ENCODE data around the gene KCNN1.
A peak's percentile ranks its signal among the peaks of the same experiment; 100 is the strongest.
"Not testable (repeated sequence)": the region's sequence is repeated elsewhere in the genome, so short reads cannot be mapped to it uniquely, and the experiment has no call there.

KCNN1 gene

DNA sequence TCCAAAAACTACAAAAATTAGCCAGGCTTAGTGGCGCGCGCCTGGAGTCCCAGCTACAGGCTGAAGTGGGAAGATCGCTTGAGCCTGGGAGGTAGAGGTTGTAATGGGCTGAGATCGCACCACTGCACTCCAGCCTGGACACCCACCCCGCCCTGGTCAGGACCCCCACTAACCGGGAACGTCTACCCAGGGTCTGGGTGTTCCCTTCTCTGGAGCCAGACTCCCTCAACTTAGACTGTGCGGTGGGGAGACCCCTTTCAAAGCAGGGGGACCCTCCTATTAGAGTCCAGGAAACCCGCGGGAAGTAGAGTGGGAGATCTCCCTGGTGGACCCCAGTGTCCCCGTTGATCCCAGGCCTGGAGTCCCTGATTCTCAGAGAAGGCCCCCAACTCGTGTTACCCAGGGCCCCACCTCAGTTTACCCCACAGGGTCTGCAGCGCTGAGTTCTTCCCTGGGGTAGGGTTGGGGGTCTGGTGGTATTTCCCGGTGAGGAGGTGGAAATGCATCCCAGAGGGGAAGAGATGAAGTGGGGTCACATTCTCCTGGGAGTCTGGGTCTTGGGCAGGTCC is 35.0 kb downstream of the KCNN1 start:
- DNase-seq, result no peak

DNA sequence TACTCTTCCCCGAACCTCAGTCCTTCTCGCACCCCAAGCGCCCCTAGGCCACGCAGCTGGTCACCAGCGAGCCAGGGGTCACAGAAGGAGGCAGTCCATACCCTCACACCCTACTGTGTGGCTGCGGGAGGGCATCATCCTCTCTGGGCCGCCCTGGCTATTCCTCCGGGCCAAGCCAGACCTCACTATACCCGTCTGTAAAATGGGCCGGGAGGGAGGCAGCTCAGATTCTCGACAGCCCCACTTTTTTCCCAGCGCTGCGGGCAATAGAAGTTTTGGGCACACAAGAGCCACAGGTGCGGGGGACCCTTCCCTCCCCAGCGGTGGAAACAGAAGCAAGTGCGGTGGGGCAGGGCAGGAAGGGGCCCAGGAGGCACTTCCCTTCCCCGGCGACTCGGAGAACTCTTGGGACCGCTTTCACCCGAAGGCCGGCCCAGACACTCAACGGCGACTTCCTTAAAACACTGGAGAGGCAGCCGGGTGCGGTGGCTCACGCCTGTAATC is 35.5 kb downstream of the KCNN1 start:
- no peak for DNase-seq

DNA sequence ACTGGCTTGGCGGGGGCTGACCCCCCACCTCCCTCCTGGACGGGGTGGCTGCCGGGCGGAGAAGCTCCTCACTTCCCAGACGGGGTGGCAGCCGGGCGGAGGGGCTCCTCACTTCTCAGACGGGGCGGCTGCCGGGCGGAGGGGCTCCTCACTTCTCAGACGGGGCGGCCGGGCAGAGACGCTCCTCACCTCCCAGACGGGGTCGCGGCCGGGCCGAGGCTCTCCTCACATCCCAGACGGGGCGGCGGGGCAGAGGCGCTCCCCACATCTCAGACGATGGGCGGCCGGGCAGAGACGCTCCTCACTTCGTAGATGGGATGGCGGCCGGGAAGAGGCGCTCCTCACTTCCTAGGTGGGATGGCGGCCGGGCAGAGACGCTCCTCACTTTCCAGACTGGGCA is 38.8 kb downstream of the KCNN1 start:
- DNase-seq, result not testable (repeated sequence)

DNA sequence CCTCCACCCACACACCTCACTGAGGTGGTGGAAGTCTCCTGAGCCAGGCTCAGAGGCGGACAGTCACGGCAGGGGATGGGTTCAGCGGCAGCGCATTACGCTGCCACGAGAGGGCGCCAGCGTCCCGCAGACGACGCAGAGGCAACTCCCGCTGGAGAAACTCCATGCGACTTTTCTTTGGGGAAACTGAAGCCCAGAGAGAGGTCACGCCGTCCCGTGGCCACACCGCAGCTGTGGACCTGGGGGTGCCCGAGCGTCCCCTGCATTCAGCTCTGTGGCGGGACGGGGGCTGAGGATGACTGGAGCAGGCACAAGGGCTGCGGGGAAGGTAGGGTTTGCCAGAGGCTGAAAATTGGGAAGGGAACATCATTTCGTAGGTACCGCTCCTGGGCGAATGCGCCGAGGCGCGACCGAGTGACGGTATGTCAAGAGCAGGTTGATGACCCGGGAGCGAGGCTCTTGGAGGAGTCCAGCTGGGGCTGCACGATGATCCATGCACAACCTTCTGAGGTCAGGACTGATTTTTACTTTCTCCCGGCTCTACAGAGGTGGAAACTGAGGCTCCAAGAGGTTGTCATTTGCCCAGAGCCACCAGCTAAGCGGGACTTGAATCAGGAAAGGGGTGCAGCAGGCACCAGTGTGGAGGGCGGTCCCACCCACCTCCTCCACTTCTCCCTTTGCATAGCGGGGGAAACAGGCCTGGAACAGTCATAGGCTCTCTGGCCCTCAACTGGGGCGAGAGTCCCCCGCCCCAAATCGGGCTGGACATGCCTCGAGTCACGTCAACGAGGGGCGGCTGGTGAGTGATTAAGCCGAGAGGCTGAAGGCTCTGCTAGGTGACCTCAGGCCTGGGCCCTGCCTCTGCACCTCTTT is 40.4 kb downstream of the KCNN1 start:
- DNase-seq, result peak; percentile 82

DNA sequence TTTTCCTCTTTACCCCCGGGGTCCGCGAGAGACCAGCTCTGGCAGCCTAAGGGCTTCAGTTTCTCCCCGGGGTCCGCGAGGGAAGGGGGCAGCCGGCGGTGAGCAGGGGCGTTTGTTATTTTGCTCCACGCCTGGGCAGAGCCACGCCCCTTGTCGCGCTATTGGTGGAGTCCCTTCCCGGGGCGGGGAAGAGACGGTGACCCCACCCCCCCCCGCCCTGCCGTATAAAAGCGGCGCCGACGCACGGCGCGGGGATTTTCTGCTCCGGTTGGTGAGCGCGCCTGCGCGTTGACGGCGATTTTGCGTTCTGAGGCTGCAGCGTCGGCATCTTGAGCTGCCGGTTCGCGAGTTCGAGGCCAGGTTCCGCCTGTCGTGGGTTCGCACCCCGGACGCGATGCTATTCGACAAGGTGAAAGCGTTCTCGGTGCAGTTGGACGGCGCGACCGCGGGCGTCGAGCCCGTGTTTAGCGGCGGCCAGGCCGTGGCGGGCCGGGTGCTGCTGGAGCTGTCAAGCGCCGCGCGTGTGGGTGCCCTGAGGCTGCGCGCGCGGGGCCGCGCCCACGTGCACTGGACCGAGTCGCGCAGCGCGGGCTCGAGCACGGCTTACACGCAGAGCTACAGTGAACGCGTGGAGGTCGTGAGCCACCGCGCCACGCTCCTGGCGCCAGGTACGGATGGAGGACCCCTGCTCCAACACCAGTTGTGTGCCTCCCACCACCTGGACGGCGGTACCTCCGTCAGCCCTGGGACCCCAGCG is 41.2 kb downstream of the KCNN1 start, which contains the start of gene ARRDC2:
ARRDC2 (plus strand) TSS at position 254 of the 757 bp plus-strand sequence; CDS start at position 395, 141 bp downstream.
- peak; percentile 87 for DNase-seq

DNA sequence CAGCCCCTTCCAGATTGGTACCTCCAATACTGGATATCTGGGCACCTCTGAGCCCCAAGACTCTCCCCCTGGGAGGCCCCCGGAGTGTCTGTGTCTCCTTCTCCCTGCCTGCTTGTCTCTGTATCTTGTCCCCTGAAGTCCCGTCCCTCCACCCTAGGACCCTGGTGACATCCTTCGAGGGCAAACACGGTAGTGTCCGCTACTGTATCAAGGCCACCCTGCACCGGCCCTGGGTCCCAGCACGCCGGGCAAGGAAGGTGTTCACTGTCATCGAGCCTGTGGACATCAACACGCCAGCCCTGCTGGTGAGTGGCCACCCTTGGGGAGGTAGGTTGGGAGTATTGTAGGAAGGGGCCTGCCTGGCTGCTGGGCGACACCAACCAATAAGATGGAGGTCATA is 41.9 kb downstream of the KCNN1 start:
- no peak for DNase-seq

DNA sequence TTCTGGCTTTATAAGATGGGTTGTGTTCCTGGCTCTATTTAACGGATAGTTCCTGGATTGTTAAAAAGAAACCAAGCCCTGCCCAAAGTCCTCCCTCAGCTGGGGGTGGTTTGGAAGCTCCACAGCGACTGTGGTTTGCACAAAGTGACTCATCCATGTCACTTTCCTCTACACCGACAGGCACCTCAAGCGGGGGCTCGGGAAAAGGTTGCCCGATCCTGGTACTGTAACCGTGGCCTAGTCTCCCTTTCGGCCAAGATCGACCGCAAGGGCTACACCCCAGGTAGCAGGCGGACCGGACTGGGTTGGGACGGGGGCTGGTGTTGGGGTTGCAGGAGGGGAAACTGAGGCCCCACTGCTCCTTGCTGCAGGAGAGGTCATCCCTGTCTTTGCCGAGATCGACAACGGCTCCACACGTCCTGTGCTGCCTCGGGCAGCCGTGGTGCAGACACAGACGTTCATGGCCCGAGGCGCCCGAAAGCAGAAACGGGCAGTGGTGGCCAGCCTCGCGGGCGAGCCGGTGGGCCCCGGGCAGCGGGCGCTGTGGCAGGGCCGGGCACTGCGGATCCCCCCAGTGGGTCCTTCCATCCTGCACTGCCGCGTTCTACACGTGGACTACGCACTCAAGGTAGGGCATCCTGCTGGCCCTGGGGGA is 42.6 kb downstream of the KCNN1 start:
- DNase-seq, result peak; percentile 43

DNA sequence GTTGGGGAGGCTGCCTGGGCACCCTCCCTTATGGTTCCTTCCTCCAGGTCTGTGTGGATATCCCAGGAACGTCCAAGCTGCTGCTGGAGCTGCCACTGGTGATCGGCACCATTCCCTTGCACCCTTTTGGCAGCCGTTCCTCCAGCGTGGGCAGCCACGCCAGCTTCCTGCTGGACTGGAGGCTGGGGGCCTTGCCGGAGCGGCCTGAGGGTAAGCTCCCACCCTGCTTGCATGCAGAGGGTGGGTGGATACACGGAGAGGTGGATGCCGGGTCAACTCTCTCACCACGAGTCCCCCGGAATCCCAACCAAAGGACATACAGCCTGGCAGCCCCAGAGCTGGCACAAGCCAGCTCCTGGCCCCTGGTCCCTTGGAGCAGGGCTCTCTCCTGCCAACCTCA is 43.2 kb downstream of the KCNN1 start:
- DNase-seq, result no peak

DNA sequence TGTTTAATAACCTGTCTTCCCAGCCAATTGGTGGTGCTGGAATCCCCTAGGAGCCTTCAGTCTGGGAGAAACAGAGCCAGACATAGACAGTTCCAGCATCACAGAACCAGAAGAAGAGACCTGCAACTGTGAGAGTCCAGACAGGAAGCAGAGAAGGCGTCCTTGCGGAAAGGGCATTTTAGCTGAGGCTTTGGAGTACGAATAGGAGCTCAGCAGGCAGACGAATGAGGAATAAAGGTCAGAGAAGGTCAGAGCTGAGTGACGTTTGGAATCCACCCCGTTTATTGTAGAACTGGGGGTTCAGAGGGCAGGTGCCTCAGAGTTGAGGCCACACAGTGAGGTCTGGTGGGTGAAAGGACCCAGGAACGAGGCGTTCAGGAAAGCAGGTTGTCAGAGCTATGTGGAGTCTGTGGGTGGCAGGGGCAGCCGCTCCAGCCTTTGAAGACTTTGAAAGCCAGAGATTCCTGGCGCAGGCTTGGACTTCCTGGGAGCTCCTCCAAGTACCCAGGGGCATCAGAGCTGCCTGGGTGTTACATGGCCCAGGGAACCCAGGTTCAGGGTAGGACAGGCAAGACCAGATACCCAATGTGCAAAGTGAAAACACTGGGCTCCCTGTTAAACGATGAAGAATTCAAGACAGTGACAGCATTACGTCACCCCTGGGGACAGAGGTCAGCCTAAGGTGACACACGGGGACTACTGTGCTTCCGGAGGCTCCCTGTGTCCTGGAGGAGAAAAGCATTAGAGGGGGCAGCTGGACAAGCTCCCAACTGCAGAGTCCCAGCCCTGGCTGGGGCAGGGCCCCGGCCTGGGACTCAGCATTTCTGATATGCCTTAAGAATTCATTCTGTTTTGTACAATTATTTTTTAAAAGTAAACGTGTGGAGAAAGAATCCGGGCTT is 46.6 kb downstream of the KCNN1 start:
- no peak for DNase-seq

DNA sequence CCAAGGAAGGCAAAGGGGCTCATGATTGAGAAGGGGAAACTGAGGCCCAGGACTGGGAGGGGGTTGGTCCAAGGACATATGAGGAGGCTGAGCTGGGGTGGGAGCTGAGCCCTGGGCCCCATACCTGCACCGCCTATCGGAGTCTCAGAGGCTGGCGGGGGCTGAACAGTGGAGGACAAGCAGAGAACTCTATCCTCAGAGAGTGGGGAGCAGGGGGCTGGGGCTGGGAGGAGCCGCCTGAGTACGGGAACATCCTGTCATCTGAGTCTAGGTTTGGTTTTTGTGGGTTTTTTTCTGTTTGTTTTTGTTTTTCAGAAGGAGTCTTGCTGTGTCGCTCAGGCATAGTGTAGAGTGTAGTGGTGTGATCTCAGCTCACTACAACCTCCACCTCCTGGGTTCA is 47.3 kb downstream of the KCNN1 start:
- DNase-seq, result peak; percentile 48

DNA sequence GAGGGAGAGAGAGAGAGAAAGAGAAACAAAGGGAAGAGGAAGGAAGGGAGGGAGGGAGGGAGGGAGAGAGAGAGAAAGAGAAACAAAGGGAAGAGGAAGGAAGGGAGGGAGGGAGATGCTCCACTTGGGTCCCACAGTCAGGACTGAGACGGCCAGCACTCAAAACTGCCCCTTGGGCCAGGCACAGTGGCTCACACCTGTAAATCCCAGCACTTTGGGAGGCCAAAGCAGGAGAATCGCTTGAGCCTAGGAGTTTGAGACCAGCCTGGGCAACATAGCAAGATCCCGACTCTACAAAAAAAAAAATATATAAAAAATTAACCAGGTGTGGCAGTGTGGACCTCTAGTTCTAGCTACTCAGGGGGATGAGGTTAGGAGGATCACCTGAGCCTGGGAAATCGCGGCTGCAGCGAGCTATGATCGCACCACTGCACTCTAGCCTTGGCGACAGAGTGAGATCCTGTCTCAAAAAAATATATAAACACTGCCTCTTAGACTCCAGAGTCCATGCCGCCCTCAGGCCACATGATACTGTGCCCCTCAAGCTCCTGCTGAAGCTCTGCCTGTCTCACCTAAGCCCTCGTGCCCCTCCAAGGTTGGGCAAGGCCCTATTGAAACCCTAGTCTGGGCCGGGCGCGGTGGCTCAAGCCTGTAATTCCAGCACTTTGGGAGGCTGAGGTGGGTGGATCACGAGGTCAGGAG is 49.5 kb downstream of the KCNN1 start:
- DNase-seq, result no peak

DNA sequence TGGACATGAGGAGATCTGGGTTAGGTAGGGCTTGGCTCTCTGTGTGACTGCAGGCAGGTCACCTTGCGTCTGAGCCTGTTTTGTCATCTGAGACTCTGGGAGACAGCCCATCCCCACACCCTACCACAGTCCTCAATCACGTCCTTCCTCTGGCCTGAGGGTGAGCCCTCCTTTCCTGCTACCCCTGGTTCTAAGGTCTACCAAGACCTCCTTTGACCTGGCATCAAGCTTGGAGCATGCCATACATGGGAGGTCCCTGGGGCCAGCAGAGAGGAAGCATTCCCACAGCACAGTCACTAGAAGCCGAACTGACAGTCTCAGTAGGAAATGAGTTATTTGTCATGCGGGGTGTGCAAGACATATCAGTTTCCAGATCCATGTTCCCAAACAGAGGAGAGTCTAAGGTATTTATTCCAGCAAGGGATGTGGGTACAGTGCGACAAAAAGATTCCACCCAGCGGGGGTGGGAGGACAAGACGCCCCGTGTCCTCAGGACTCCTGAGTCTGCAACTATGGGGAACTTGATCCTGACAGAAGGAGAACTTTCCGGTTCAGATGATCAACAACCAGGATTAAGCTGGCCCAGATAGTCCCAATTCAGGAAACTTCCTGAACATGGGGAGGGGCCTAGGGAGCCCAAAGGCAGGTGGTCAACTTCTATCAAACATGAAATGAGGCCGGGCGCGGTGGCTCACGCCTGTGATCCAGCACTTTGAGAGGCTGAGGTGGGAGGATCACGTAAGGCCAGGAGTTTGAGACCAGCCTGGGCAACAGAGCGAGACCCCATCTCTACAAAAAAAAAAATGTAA is 50.6 kb downstream of the KCNN1 start:
- no peak for DNase-seq

DNA sequence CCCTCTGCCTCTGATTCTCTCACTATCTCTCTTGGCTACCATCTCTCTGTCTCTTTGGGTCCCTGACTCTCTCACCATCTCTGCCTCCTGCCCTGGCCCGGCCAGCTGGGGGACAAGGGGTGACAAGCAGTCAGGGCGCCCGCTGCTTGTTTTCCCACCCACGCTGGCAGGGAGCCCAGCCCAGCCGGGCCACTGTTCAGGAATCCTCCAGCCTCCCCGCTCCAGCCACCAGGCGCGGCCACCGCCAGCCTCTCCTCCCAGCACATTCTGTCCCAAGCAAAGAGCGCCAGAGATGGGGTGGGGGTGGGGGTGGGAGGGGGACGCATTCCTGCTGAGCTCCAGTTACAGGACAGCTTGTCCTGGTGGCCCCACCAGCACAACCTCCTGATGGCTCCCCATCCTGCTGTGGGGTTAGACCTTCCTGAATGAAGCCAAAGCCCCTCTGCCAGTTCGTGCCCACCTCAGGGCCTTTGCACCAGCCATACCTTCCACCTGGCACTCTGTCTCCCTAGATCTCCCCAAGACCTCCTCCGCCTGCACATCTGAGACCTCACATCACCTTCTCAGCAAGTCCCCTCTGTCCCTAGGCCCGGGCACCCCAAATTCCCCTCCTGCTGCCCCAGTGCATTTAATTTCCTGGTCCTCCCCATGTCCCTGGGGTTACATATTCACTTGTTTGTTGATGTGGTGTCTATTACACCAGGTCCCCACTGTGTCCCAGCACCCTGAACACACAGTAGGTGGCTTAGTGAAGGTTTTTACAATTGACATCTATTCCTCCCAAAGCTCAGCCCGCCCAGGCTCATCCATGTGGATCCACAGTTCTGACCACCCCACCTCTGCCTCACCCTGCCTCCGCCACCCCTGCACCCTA is 53.5 kb downstream of the KCNN1 start:
- no peak for DNase-seq

DNA sequence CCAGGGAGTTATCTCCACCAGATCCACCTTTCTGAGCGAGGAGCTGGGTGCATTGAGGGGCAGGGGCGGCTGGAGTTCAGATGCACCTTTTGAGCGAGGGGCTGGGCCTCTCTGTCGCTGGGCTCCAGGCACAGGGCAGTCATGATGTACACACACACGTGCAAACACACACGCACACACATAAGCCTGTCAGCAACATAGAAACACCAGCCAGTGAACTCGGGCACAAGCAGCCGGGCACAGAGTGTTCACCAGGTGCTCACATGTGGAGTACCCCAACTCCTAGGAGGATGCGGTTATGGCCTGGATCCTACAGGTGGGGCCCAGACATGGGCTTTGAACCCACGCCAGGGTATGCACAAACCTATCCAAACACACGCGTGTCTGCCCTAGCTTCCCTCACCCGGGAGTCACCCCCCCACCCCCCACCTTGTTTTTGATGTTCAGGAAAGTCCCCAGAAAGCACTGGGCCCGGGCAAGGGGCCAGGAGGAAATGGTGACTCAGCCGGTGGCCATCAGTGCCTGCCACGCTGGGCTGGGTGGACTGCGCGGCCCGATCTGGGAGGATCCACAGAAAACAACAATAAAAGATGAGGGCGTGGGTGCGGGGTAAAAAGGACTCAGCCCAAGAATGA is 54.3 kb downstream of the KCNN1 start:
- DNase-seq, result peak; percentile 76

DNA sequence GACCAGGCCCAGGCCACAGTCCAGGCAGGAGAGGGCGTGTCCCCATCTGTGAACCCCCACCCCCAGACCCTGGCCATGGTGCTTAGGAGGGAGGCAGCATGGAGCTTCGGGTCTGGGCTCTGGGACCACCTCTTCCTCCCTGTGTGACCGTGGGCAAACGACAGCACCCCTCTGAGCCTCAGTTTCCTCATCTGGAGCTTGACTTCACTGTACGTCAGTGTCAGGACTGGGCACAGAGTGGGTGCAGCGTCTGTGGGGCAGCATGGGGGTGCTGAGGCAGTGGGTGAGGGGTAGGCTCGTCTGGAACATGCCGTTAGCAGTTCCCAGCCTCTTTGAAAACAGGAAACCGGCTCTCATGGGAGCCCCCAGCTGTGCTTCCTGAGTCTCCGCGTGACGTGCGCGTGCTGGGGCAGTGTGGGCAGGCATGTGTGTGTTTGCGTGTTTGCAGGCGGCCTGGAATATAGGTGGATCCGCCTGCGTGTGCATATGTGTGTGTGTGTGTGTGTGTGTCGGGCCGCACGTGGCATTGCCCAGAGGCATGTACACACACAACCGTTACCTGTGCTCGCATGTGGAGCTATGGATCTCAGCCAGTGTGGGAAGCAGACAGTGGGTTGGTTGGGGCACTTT is 56.8 kb downstream of the KCNN1 start:
- DNase-seq, result peak; percentile 59

DNA sequence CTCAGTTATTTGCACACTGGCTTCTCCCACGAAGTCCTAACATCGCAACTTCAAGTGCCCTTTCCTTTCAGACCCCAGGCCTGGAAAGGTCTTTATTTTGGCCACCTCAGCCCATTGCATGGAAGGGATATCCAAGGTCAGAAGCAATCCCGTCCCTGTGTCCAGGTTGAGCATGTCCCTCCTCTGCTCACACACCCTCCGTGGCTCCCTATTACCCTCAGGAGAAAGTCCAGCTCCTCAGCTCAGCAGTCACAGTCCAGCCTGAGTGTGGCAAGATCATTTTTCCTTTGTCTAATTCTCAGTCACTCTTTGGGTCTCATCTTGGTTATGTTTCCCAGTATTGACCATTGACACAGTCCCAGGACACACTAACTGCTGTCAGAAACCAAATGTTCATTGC is 60.2 kb downstream of the KCNN1 start:
- DNase-seq, result no peak

DNA sequence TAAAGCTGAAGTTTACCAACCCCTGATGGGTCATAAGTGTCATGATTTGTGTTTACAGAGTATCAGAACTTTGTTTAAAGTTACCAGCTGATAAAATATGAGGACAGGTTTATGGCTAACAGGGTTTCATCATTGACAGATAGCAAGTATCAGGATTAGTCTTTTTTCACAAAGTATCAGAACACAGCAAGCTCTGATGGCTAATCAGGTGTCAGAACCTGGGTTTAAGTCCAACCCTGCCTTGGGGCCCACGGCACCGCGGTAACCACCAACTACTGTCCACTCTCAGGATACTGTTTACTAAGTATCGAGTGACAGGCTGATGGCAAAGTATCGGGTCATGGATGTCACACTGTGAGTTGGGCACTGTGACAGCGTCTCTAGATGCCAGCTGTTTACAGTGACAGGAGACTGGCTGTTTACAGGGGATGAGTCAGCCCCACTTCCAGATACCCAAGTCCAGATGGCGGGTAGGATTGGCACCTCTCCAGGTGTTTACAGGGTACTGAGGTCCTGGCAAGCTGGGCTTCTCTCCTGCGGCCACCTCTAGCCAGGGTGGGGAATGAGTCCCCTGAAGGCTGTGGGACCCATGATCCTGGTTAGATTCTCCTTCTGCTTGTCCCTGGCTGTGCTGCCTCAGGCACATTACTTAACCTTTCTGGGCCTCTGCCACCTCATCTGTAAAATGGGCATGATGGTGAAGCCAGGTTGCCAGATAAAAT is 62.9 kb downstream of the KCNN1 start:
- DNase-seq, result no peak

DNA sequence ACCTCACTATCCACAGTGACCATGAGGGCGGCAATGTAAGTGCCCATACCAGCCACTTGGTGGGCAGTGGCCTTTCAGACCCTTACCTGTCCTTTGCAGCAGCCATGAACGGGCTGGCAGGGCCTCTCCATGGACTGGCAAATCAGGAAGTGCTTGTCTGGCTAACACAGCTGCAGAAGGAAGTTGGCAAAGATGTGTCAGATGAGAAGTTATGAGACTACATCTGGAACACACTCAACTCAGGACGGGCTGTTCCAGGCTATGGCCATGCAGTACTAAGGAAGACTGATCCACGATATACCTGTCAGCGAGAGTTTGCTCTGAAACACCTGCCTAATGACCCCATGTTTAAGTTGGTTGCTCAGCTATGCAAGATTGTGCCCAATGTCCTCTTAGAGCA is 64.5 kb downstream of the KCNN1 start:
- not testable (repeated sequence) for DNase-seq
